Activated CD8-positive, alpha-beta memory T cell treated with anti-CD3 and anti-CD28 coated beads, Interleukin-2, amount 10 ng/mL, durations not matched to agents 7 days and 5 days (primary cell): ENCODE data around the gene SLC12A7. TPM values are rescaled to one million over a fixed set of nuclear protein-coding genes. Genes with fewer than 3 reads are reported as not detected.
"Not testable (repeated sequence)": the region's sequence is repeated elsewhere in the genome, so short reads cannot be mapped to it uniquely, and the experiment has no call there.

Experiments
- ATAC-seq: fragments of 150-1000 bp; cut with Tn5 transposase; one replicate; pipeline ENCODE4 v1.10.0; 2021; ENCODE audit warnings: moderate library complexity
- CTCF ChIA-PET: fragments of 350-600 bp; sonication (Branson Sonifier 250); formaldehyde crosslinking; loops from one replicate; lab custom pipeline; 2021; ENCODE audit warnings: antibody characterized with exemption; lab: Charles Lee
- DNase-seq: peaks from one replicate; pipeline ENCODE4 v3.0.0-alpha.2; 2020
- H3K27ac Mint-ChIP-seq: one replicate; pipeline ENCODE4 v1.8.0; 2021; ENCODE audit warnings: mild to moderate bottlenecking, mixed read lengths
- H3K27me3 Mint-ChIP-seq: one replicate; pipeline ENCODE4 v1.8.0; 2021; ENCODE audit warnings: mixed read lengths
- H3K36me3 Mint-ChIP-seq: one replicate; pipeline ENCODE4 v1.8.0; 2021; ENCODE audit warnings: mild to moderate bottlenecking, mixed read lengths
- H3K4me1 Mint-ChIP-seq: one replicate; pipeline ENCODE4 v1.8.0; 2021; ENCODE audit warnings: mixed read lengths
- H3K4me3 Mint-ChIP-seq: one replicate; pipeline ENCODE4 v1.8.0; 2021; ENCODE audit warnings: mild to moderate bottlenecking, moderate library complexity, mixed read lengths
- H3K9me3 Mint-ChIP-seq: one replicate; pipeline ENCODE4 v1.8.0; 2022; ENCODE audit warnings: low read depth, mixed read lengths
- total RNA-seq, 2 experiments: library from RNA; stranded (reverse); gene quantifications; one replicate each; pipeline ENCODE4 v1.2.3, GENCODE V29; 2021

Gene SLC12A7
- total RNA-seq, 2 experiments from 2014 or later, result 6.6 to 12.2 TPM

DNA sequence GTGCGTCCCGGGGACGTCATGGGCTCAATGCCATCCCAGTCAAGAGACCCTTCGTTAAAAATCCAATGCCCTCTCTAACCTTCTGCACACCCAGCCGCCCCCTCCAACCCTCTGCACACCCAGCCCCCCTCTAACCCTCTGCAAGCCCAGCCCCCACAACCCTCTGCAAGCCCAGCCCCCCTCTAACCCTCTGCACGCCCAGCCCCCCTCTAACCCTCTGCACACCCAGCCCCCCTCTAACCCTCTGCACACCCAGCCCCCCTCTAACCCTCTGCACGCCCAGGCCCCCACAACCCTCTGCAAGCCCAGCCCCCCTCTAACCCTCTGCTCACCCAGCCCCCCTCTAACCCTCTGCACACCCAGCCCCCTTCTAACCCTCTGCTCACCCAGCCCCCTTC is 13.9 kb downstream of the SLC12A7 start:
- H3K36me3 Mint-ChIP-seq, H3K27ac Mint-ChIP-seq, H3K4me1 Mint-ChIP-seq, CTCF ChIA-PET, H3K27me3 Mint-ChIP-seq, H3K9me3 Mint-ChIP-seq, ATAC-seq, H3K4me3 Mint-ChIP-seq, DNase-seq: not testable (repeated sequence)

- Mint-ChIP-seq H3K9me3 (no peaks in the 10 kb centered on the region), H3K4me3 (no peak overlapping the region), H3K36me3 (no peaks in the 10 kb centered on the region), H3K4me1 (peaks cover 2% of the 10 kb centered on the region), H3K27ac (no peak overlapping the region), H3K27me3 (peaks cover 8% of the 10 kb centered on the region)
- CTCF ChIA-PET, result no interaction called here
- DNase-seq (no peak), ATAC-seq (no peak)
Observed at GRCh38 chr5:1097381-1097987, 14.4 kb downstream of the SLC12A7 start.

DNA sequence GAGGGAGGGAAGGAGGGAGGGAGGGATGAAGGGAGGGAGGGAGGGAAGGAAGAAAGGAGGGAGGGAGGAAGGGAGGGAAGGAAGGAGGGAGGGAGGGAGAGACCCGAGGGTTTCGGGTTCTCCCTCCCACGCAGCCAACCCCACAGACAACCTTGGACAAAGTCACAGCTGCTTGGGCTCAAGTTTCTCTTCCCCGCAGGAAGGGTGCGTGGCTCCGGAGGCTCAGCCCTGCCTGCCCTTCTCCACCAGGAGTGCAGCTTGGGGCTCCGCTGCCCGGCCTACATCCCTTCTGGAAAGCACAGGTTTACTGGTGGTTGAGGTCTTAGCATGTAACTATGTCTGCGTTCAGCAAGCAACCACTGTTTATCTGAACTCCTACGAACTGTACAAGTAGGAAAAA is 15.0 kb downstream of the SLC12A7 start:
- Mint-ChIP-seq H3K4me3 (no peak overlapping the region), H3K36me3 (no peaks in the 10 kb centered on the region), H3K4me1 (peaks cover 2% of the 10 kb centered on the region), H3K9me3 (no peaks in the 10 kb centered on the region), H3K27me3 (peaks cover 8% of the 10 kb centered on the region), H3K27ac (no peak overlapping the region)
- CTCF ChIA-PET, result no interaction called here
- DNase-seq (no peak), ATAC-seq (no peak)

- no peaks in the 10 kb centered on the region for H3K36me3 Mint-ChIP-seq
- no peak overlapping the region for H3K27ac Mint-ChIP-seq
- H3K9me3 Mint-ChIP-seq, result no peaks in the 10 kb centered on the region
- ATAC-seq, result no peak
- H3K27me3 Mint-ChIP-seq, result peaks cover 8% of the 10 kb centered on the region
- no peak overlapping the region for H3K4me3 Mint-ChIP-seq
- H3K4me1 Mint-ChIP-seq, result peaks cover 2% of the 10 kb centered on the region
- no peak for DNase-seq
- CTCF ChIA-PET, result no interaction called here
Observed at GRCh38 chr5:1095990-1096363, 15.9 kb downstream of the SLC12A7 start.

DNA sequence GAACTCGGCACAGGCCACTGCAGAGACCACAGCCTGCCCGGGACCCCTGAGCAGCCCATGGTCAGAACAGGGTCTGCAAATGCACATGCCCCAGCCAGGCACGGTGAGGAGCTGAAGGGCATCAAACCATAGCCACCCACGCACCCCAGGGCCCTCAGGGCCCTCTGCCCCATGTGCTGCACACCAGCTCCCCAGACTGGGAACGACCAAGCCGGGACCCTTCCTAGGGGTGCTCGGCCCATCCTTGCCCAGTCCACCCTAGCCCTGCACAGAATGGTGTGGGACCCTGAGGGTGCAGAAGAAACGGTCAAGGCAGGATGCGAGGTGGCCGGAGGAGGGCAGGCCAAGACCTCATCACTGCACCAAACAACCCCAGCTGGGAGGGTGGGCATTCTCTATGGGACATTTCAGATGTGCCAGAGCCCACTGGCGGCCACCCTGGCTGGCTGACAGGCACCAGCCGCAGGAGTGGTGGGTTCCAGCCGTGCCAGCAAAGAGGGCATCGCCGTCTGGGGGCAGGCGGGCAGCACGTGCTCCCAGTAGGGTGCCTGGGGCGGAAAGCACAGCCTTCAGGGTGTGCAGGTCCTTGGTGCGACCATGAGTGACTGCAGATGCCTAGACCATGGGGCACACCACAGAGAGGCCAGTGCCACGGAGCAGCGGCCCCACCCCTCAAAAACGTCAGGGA is 16.4 kb downstream of the SLC12A7 start:
- CTCF ChIA-PET, result no interaction called here
- H3K4me3 Mint-ChIP-seq, result no peak overlapping the region
- peaks cover 8% of the 10 kb centered on the region for H3K27me3 Mint-ChIP-seq
- DNase-seq (no peak), ATAC-seq (no peak)
- H3K9me3 Mint-ChIP-seq, result no peaks in the 10 kb centered on the region
- no peaks in the 10 kb centered on the region for H3K36me3 Mint-ChIP-seq
- H3K4me1 Mint-ChIP-seq, result peaks cover 2% of the 10 kb centered on the region
- no peak overlapping the region for H3K27ac Mint-ChIP-seq

GRCh38 chr5:1094670-1095190 is 17.1 kb downstream of the SLC12A7 start:
- no peak overlapping the region for H3K27ac Mint-ChIP-seq
- no peaks in the 10 kb centered on the region for H3K9me3 Mint-ChIP-seq
- DNase-seq, result no peak
- H3K4me3 Mint-ChIP-seq, result no peak overlapping the region
- H3K27me3 Mint-ChIP-seq, result peaks cover 7% of the 10 kb centered on the region
- H3K36me3 Mint-ChIP-seq, result no peaks in the 10 kb centered on the region
- CTCF ChIA-PET, result interaction anchor here (0.8 kb wide), 1 partner anchor 127 kb away, joined by 3 read pairs; no protein-coding TSS in a partner anchor
- peaks cover 2% of the 10 kb centered on the region for H3K4me1 Mint-ChIP-seq
- no peak for ATAC-seq

GRCh38 chr5:1093361-1093760 is 18.5 kb downstream of the SLC12A7 start:
- no peak for ATAC-seq
- DNase-seq, result no peak
- H3K27ac Mint-ChIP-seq, result no peak overlapping the region
- H3K4me3 Mint-ChIP-seq, result no peak overlapping the region
- H3K4me1 Mint-ChIP-seq, result peaks cover 2% of the 10 kb centered on the region
- CTCF ChIA-PET, result no interaction called here
- peaks cover 5% of the 10 kb centered on the region for H3K27me3 Mint-ChIP-seq
- no peaks in the 10 kb centered on the region for H3K9me3 Mint-ChIP-seq
- no peaks in the 10 kb centered on the region for H3K36me3 Mint-ChIP-seq

DNA sequence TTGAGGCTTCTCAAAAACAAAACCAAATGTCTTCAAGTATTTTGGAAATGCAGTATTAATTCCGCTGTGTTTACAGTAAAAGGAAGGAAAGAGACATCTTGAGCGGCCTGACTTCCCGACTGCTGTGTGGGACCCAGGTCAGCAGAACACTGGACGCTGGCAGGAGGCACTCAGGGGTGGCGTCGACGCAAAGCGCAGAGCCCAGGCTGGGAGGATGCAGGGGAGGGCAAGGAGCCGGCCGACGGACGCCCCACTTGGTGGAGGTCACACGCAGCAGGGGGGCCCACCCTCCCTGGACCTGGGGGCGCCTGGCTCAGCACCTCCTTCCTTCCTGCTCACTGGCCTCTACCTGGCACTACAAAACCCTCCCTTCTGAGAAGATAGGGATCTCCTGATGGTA is 19.7 kb downstream of the SLC12A7 start:
- Mint-ChIP-seq H3K4me1 (no peaks in the 10 kb centered on the region), H3K9me3 (no peaks in the 10 kb centered on the region), H3K4me3 (no peak overlapping the region), H3K36me3 (no peaks in the 10 kb centered on the region), H3K27ac (no peak overlapping the region), H3K27me3 (peaks cover under 1% of the 10 kb centered on the region)
- DNase-seq, result no peak
- no peak for ATAC-seq
- CTCF ChIA-PET, result no interaction called here

DNA sequence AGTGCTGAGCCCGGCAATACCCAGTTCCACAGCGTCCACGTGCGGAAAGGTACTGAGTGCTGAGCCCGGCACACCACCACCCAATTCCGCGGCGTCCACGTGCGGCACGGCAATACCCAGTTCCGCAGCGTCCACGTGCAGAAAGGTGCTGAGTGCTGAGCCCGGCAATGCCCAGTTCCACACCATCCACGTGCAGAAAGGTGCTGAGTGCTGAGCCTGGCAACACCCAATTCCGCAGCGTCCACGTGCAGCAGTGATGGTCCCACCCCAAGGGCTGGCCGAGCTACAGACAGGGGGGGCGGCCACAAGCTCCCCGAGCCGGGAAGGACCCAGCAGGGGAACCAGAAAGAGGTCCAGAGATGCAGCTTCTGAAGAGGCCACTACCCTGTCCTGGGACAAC is 20.2 kb downstream of the SLC12A7 start:
- Mint-ChIP-seq H3K4me3 (no peak overlapping the region), H3K27me3 (no peaks in the 10 kb centered on the region), H3K4me1 (no peaks in the 10 kb centered on the region), H3K27ac (no peak overlapping the region), H3K9me3 (no peaks in the 10 kb centered on the region), H3K36me3 (no peaks in the 10 kb centered on the region)
- CTCF ChIA-PET, result interaction anchor here (1.0 kb wide), 1 partner anchor 49 kb away, joined by 3 read pairs; no protein-coding TSS in a partner anchor
- ATAC-seq, result no peak
- no peak for DNase-seq

DNA sequence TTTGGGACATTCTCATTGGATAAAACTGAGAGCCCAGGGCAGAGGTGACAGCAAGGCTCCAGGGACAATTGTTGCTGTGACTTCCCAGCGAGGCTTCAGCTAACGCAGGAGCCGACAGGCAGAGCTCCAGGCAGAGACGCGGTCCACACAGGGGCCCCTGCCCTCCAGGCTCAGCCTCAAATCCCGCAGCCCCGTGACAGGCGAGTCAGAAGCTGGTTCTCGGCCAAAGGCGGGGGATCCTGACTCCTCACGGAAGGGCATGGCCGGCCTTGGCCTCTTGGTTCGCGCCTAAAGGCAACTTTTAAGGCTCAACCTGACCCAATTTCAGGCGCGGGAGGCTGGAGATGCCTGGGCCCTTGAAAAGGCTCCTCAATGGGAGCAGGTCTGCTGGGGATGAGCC is 21.3 kb downstream of the SLC12A7 start:
- no peak for DNase-seq
- no peak overlapping the region for H3K4me3 Mint-ChIP-seq
- H3K36me3 Mint-ChIP-seq, result no peaks in the 10 kb centered on the region
- H3K27me3 Mint-ChIP-seq, result no peaks in the 10 kb centered on the region
- H3K9me3 Mint-ChIP-seq, result no peaks in the 10 kb centered on the region
- H3K27ac Mint-ChIP-seq, result no peak overlapping the region
- CTCF ChIA-PET, result interaction anchor here (1.0 kb wide), 1 partner anchor 50 kb away, joined by 3 read pairs; no protein-coding TSS in a partner anchor
- no peaks in the 10 kb centered on the region for H3K4me1 Mint-ChIP-seq
- ATAC-seq, result no peak

DNA sequence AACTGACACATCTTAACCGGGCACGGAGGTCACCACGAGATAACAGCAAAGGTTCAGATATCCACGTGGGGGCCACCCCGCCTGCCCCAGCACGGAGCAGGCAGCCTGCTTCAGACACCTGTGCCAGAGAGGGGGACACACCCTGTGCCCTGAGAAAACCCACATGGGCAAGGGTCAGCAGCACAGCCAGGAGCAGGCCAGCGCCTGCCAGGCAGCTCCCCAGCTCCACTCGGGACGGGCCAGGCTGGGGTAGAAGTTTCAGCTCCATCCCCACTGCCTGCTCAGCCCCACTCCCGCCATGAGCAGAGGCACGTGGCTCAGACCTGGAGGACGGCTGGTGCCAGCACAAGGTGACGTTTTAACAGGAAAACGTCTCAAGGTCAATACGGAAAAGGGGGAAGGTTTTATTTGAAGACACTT is 22.2 kb downstream of the SLC12A7 start:
- Mint-ChIP-seq H3K27ac (no peak overlapping the region), H3K4me1 (no peaks in the 10 kb centered on the region), H3K27me3 (no peaks in the 10 kb centered on the region), H3K36me3 (no peaks in the 10 kb centered on the region), H3K4me3 (no peak overlapping the region), H3K9me3 (no peaks in the 10 kb centered on the region)
- DNase-seq (no peak), ATAC-seq (no peak)
- CTCF ChIA-PET, result no interaction called here

- Mint-ChIP-seq H3K27ac (no peak overlapping the region), H3K4me3 (no peak overlapping the region), H3K36me3 (no peaks in the 10 kb centered on the region), H3K27me3 (no peaks in the 10 kb centered on the region), H3K4me1 (no peaks in the 10 kb centered on the region), H3K9me3 (no peaks in the 10 kb centered on the region)
- CTCF ChIA-PET, result no interaction called here
- no peak for DNase-seq
- ATAC-seq, result no peak
Observed at GRCh38 chr5:1089146-1089545, 22.7 kb downstream of the SLC12A7 start.

DNA sequence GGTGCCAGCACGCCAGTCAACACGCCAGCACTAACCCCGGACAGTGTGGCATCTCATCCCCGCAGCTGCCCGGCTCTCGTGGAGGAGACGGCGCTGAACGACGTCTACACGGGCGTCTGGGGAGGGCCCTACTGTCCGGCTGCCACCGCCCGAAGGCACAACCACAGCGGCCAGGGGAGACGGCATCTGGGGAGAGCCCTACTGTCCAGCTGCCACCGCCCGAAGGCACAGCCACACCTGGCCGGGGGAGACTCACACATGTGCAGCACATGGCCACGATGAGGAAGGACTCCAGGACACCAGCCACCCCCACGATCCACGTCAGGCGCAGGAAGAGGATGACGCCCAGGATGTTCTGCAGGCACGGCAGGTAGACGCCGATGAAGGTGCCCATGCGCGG is 23.1 kb downstream of the SLC12A7 start:
- DNase-seq (no peak), ATAC-seq (no peak)
- H3K9me3 Mint-ChIP-seq, result no peaks in the 10 kb centered on the region
- H3K4me1 Mint-ChIP-seq, result no peaks in the 10 kb centered on the region
- CTCF ChIA-PET, result no interaction called here
- no peaks in the 10 kb centered on the region for H3K27me3 Mint-ChIP-seq
- H3K4me3 Mint-ChIP-seq, result no peak overlapping the region
- no peak overlapping the region for H3K27ac Mint-ChIP-seq
- H3K36me3 Mint-ChIP-seq, result no peaks in the 10 kb centered on the region

GRCh38 chr5:1088031-1088430 is 23.8 kb downstream of the SLC12A7 start:
- Mint-ChIP-seq H3K4me1 (no peaks in the 10 kb centered on the region), H3K27me3 (no peaks in the 10 kb centered on the region), H3K36me3 (no peaks in the 10 kb centered on the region), H3K4me3 (no peak overlapping the region), H3K27ac (no peak overlapping the region), H3K9me3 (no peaks in the 10 kb centered on the region)
- CTCF ChIA-PET, result no interaction called here
- ATAC-seq (no peak), DNase-seq (no peak)
